ENCODE results near the gene SHROOM3.

GRCh38 chr4:76740192-76740591 lies 305.2 kb downstream of the SHROOM3 start:
- TF ChIP-seq POLR2A (IDR thresholded peaks at IDR 0.05; ENCODE audit: extremely low read depth, insufficient read length) (no peak), CTCF (IDR thresholded peaks at IDR 0.05; ENCODE audit: low read depth, low read length) (no peak)

Data from NB4 (cell line).